Calu3 (cell line): ENCODE results near the gene ZPBP. TPM values are rescaled to one million over a fixed set of nuclear protein-coding genes. Genes with fewer than 3 reads are reported as not detected.

ENCODE experiments used
- BruUV-seq: library from RNA; stranded (reverse); fragments of 400-500 nt; replicated peaks from 2 replicates; lab custom pipeline; 2021; lab: Mats Ljungman, UMichigan
- CTCF ChIA-PET: fragments of 300-600 bp; sonication (Branson Sonifier 250); formaldehyde crosslinking; loops from one replicate; lab custom pipeline; 2022; ENCODE audit warnings: antibody characterized with exemption; lab: Charles Lee
- DNase-seq: peaks from one replicate; pipeline ENCODE4 v3.0.0; 2022
- H3K27ac Mint-ChIP-seq: one replicate; pipeline ENCODE4 v1.8.0; 2022; ENCODE audit warnings: mixed read lengths; ENCODE audit not compliant: unreplicated experiment
- H3K27me3 Mint-ChIP-seq: one replicate; pipeline ENCODE4 v1.8.0; 2022; ENCODE audit warnings: mixed read lengths; ENCODE audit not compliant: unreplicated experiment
- H3K36me3 Mint-ChIP-seq: one replicate; pipeline ENCODE4 v1.8.0; 2022; ENCODE audit warnings: mild to moderate bottlenecking, moderate library complexity, mixed read lengths; ENCODE audit not compliant: insufficient read depth, unreplicated experiment
- H3K4me1 Mint-ChIP-seq: one replicate; pipeline ENCODE4 v1.8.0; 2022; ENCODE audit warnings: mild to moderate bottlenecking, low read depth, mixed read lengths; ENCODE audit not compliant: unreplicated experiment
- H3K4me3 Mint-ChIP-seq: one replicate; pipeline ENCODE4 v1.8.0; 2022; ENCODE audit warnings: mild to moderate bottlenecking, low read depth, moderate library complexity, mixed read lengths; ENCODE audit not compliant: unreplicated experiment
- H3K9me3 Mint-ChIP-seq: one replicate; pipeline ENCODE4 v1.8.0; 2022; ENCODE audit warnings: low read depth, mixed read lengths; ENCODE audit not compliant: unreplicated experiment
- intact Hi-C: fragments of 100-400 bp; cut with micrococcal nuclease; formaldehyde crosslinking; loops from one replicate; pipeline ENCODE4 v1.10.0; 2022; ENCODE audit not compliant: unreplicated experiment
- total RNA-seq: library from RNA; stranded (reverse); gene quantifications from 2 replicates; pipeline ENCODE4 v1.2.3, GENCODE V29; 2022
- TF ChIP-seq, protein P1 (sequence below): fragments of 200-600 bp; IDR thresholded peaks from one replicate; pipeline ENCODE4 v1.8.0; 2022; ENCODE audit warnings: antibody characterized with exemption; ENCODE audit not compliant: unreplicated experiment

The ZPBP gene
- total RNA-seq, 1 experiment from 2014 or later, result not detected

GRCh38 chr7:50068850-50069551 lies 24.0 kb downstream of the ZPBP start:
- TF ChIP-seq, protein P1, sequence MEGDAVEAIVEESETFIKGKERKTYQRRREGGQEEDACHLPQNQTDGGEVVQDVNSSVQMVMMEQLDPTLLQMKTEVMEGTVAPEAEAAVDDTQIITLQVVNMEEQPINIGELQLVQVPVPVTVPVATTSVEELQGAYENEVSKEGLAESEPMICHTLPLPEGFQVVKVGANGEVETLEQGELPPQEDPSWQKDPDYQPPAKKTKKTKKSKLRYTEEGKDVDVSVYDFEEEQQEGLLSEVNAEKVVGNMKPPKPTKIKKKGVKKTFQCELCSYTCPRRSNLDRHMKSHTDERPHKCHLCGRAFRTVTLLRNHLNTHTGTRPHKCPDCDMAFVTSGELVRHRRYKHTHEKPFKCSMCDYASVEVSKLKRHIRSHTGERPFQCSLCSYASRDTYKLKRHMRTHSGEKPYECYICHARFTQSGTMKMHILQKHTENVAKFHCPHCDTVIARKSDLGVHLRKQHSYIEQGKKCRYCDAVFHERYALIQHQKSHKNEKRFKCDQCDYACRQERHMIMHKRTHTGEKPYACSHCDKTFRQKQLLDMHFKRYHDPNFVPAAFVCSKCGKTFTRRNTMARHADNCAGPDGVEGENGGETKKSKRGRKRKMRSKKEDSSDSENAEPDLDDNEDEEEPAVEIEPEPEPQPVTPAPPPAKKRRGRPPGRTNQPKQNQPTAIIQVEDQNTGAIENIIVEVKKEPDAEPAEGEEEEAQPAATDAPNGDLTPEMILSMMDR, result no peak
- CTCF ChIA-PET, result interaction anchor here (0.6 kb wide), 1 partner anchor 327 kb away, joined by 4 read pairs; no protein-coding TSS in a partner anchor
- Mint-ChIP-seq H3K36me3 (peaks cover 14% of the 10 kb centered on the region), H3K4me3 (peak overlapping the region; percentile 72), H3K27me3 (no peaks in the 10 kb centered on the region), H3K9me3 (peaks cover 1% of the 10 kb centered on the region), H3K4me1 (peaks cover 23% of the 10 kb centered on the region), H3K27ac (peak overlapping the region; percentile 67)
- BruUV-seq, result no TSS peak
- DNase-seq, result peak; percentile 65
- intact Hi-C loops, result no loop called here

DNA sequence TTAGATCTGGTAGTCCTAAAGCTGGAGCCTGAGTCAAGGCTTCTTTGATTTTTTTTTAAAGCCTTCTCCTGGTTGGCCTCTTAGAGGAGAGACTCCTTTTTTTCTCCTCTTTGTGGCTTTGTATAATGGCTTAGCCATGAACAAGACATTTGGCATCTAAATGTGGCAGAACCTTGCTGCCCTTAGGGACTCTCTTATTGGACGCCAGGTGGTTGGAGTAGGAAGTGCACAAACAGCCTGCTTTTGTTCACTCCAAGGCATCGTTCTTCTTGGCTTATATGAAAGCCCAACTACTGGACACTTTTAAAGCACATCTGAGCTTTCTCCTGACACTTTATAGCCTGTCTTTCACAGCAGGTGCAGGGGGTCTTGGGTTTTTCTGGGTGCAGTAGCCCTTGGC lies 25.0 kb downstream of the ZPBP start:
- no TSS peak for BruUV-seq
- CTCF ChIA-PET, result interaction anchor here (0.6 to 1.0 kb wide), 2 partner anchors 326 to 1264 kb away, joined by 3 to 4 read pairs; no protein-coding TSS in a partner anchor
- Mint-ChIP-seq H3K36me3 (peaks cover 14% of the 10 kb centered on the region), H3K27me3 (no peaks in the 10 kb centered on the region), H3K27ac (no peak overlapping the region), H3K4me1 (peaks cover 23% of the 10 kb centered on the region), H3K4me3 (peak overlapping the region; percentile 72), H3K9me3 (peaks cover 3% of the 10 kb centered on the region)
- TF ChIP-seq, protein P1, result peak; percentile 55
- intact Hi-C loops, result no loop called here
- DNase-seq, result peak; percentile 59

DNA sequence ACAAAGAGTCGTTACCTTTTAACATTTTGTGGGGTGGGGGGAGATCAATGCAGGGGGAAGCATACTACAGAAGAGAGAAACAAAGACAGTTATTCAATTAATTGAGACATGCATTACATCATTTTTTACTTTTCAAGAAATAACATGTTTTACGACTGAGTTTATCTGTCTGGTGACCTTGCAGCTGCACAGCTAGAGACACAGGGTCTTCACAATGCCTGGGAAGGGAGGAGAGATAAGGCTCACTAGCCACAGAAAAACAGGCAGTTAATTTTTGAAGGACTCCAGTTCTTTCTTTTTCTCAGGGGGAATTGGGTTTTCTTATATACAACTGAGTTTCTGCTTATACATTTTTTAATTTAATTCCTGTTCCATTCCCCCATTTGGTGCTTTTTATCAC lies 30.1 kb downstream of the ZPBP start:
- BruUV-seq, result no TSS peak
- no peak overlapping the region for H3K27ac Mint-ChIP-seq
- peaks cover 20% of the 10 kb centered on the region for H3K27me3 Mint-ChIP-seq

GRCh38 chr7:50056131-50056530 lies 36.9 kb downstream of the ZPBP start:
- H3K27ac Mint-ChIP-seq, result no peak overlapping the region
- H3K36me3 Mint-ChIP-seq, result no peaks in the 10 kb centered on the region
- no peak overlapping the region for H3K4me3 Mint-ChIP-seq
- intact Hi-C loops, result no loop called here
- BruUV-seq, result no TSS peak
- CTCF ChIA-PET, result no interaction called here
- H3K9me3 Mint-ChIP-seq, result peaks cover 2% of the 10 kb centered on the region
- TF ChIP-seq, protein P1, result no peak
- no peak for DNase-seq
- no peaks in the 10 kb centered on the region for H3K4me1 Mint-ChIP-seq
- H3K27me3 Mint-ChIP-seq, result peaks cover 32% of the 10 kb centered on the region

More for the DNA sequence above, 30.1 kb downstream of the ZPBP start:
- CTCF ChIA-PET, result no interaction called here
- Mint-ChIP-seq H3K36me3 (no peaks in the 10 kb centered on the region), H3K9me3 (peaks cover 5% of the 10 kb centered on the region), H3K4me3 (no peak overlapping the region), H3K4me1 (no peaks in the 10 kb centered on the region)
- TF ChIP-seq, protein P1, result no peak
- DNase-seq, result no peak
- intact Hi-C loops, result no loop called here
